Ovary (tissue), 9 donors: ENCODE data around the gene DCLRE1A. TPM values are rescaled to one million over a fixed set of nuclear protein-coding genes. Genes with fewer than 3 reads are reported as not detected.
"Not testable (repeated sequence)": the region's sequence is repeated elsewhere in the genome, so short reads cannot be mapped to it uniquely, and the experiment has no call there.

Experiments
- DNase-seq, 5 donors: peaks; one replicate each; pipeline ENCODE4 v3.0.0-alpha.2; 2019 to 2020
- H3K27ac ChIP-seq, 2 donors: fragments of 200-600 bp; one replicate each; pipeline versions ENCODE4 v1.5.1 to v1.8.0; 2019 to 2022
- H3K27me3 ChIP-seq: fragments of 200-600 bp; one replicate; pipeline ENCODE4 v1.8.0; 2022
- H3K36me3 ChIP-seq: fragments of 200-600 bp; sonication (generic); one replicate; pipeline ENCODE4 v1.5.1; 2019
- H3K4me1 ChIP-seq: one replicate; pipeline ENCODE4 v1.8.1; 2013; ENCODE audit warnings: mild to moderate bottlenecking, moderate library complexity; ENCODE audit not compliant: insufficient read depth
- H3K4me3 ChIP-seq: fragments of 200-600 bp; sonication (generic); one replicate; pipeline ENCODE4 v1.5.1; 2017
- H3K9me3 ChIP-seq, 2 donors: fragments of 200-600 bp in 1 of 2; sonication (generic) in 1 of 2; one replicate each; pipeline versions ENCODE4 v1.5.1 to v1.8.1; 2013 to 2019; ENCODE audit warnings: mild to moderate bottlenecking in 1 of 2, moderate library complexity in 1 of 2
- CTCF ChIP-seq, 3 donors: fragments of 450-650 bp in 2 of 3; fragments of 200-600 bp in 1 of 3; IDR thresholded peaks; one replicate each; pipeline versions ENCODE4 v1.5.1 to v1.8.0; 2016 to 2022; ENCODE audit warnings: antibody characterized with exemption in 3 of 3, mild to moderate bottlenecking in 1 of 3
- EP300 ChIP-seq: sonication (generic); formaldehyde crosslinking; IDR thresholded peaks from one replicate; pipeline ENCODE4 v1.6.1; 2017; ENCODE audit warnings: antibody characterized with exemption
- POLR2A ChIP-seq: fragments of 450-650 bp; IDR thresholded peaks from one replicate; pipeline ENCODE4 v1.6.1; 2017; ENCODE audit warnings: antibody characterized with exemption, mild to moderate bottlenecking, moderate library complexity
- WGBS, 3 donors: extraction: QIAGEN DNeasy Blood & Tissue Kit in 1 of 3; methylation state at CpG; one replicate each; pipeline versions ENCODE4 v1.1.5 to v1.1.7; 2013 to 2017; 5-methylcytosine and 5-hydroxymethylcytosine counted together
- intact Hi-C, 4 donors: fragments of 100-400 bp; cut with DNase I; formaldehyde crosslinking; loops; one replicate each; pipeline versions ENCODE4 v1.11.0 to v1.15.1; 2022 to 2023
- polyA plus RNA-seq, 2 donors: library from polyadenylated mRNA; stranded (reverse); fragments of 200-250 nt in 1 of 2; fragments of 350-450 nt in 1 of 2; fragmentation: Illumina TruSeq in 1 of 2; extraction: RNeasy Lipid Tissue Mini Kit (QIAGEN cat#74804) in 1 of 2; gene quantifications; one replicate each; pipeline ENCODE4 v1.2.3, GENCODE V29; 2013 to 2014
- total RNA-seq, 7 donors: library from RNA; depleted of rRNA in 2 of 7; stranded (reverse); fragments of >200 nt in 2 of 7; fragmentation: NEBNext Ultra II Directional in 3 of 7; extraction: Animal tissue kit (Norgen Biotek cat#: 25700) in 3 of 7; gene quantifications; one replicate each; pipeline versions ENCODE4 v1.1.0 to v1.2.4, GENCODE V29; 2016 to 2023
- donor health status: DM: no; HTN: no; CAD: no; lungs with moderate emphysema.
- donor health status: DM: no; HTN: no; CAD: no.
- donor health status: Bipolar disorder and iron deficiency.
- donor health status: DM: yes; HTN: yes; CAD: no.
- donor health status: DM: no; HTN: no; CAD: no.
- donor health status: DM: yes; HTN: yes; CAD: no.

Gene DCLRE1A
- total and polyA plus RNA-seq, 9 donors, result 3.4 to 8.0 (median 4.3) TPM

- peaks cover 5% of the 10 kb centered on the region for H3K4me1 ChIP-seq
- intact Hi-C loops, result no loop called here
- H3K9me3 ChIP-seq, result no peaks in the 10 kb centered on the region
- WGBS, 3 donors, result 90 to 94% (median 91%) methylated on average over 1 of the region's 1 CpG
- no peaks in the 10 kb centered on the region for H3K36me3 ChIP-seq
- no peak for DNase-seq
- H3K27me3 ChIP-seq, result no peaks in the 10 kb centered on the region
- H3K27ac ChIP-seq, result no peak overlapping the region
- no peak overlapping the region for H3K4me3 ChIP-seq
- no peak for TF ChIP-seq EP300
- no peak for TF ChIP-seq CTCF (IDR thresholded peaks at IDR 0.05)
- TF ChIP-seq POLR2A, result no peak
These were observed 11.7 kb downstream of the DCLRE1A start for GRCh38 chr10:113842171-113842570.

- DNase-seq, H3K4me1 ChIP-seq, H3K27me3 ChIP-seq, H3K4me3 ChIP-seq, intact Hi-C loops, H3K9me3 ChIP-seq, H3K36me3 ChIP-seq, H3K27ac ChIP-seq: not testable (repeated sequence)
- WGBS, 3 donors, result 91 to 94% (median 93%) methylated on average over 10 of the region's 10 CpGs
These were observed 25.3 kb downstream of the DCLRE1A start for GRCh38 chr10:113828567-113828966.

GRCh38 chr10:113825791-113826190 is 28.1 kb downstream of the DCLRE1A start:
- Histone ChIP-seq H3K36me3 (no peaks in the 10 kb centered on the region), H3K27ac (no peak overlapping the region), H3K4me1 (no peaks in the 10 kb centered on the region), H3K27me3 (no peaks in the 10 kb centered on the region), H3K4me3 (no peak overlapping the region), H3K9me3 (no peaks in the 10 kb centered on the region)
- TF ChIP-seq EP300, result no peak
- TF ChIP-seq POLR2A, result no peak
- TF ChIP-seq CTCF (IDR thresholded peaks at IDR 0.05), result no peak
- intact Hi-C loops, result no loop called here
- no peak for DNase-seq
- WGBS, 3 donors, result 26 to 44% (median 39%) methylated on average over 2 of the region's 2 CpGs

- 5 to 14% (median 6%) methylated on average over 4 of the region's 4 CpGs for WGBS, 3 donors
- Histone ChIP-seq H3K27me3 (no peaks in the 10 kb centered on the region), H3K27ac (no peak overlapping the region), H3K4me3 (no peak overlapping the region), H3K4me1 (no peaks in the 10 kb centered on the region), H3K9me3 (no peaks in the 10 kb centered on the region), H3K36me3 (no peaks in the 10 kb centered on the region)
- TF ChIP-seq CTCF (IDR thresholded peaks at IDR 0.05) (no peak), EP300 (no peak), POLR2A (no peak)
- intact Hi-C loops, result no loop called here
- no peak for DNase-seq
These were observed 30.5 kb downstream of the DCLRE1A start for GRCh38 chr10:113823389-113823788.

GRCh38 chr10:113822174-113822573 is 31.7 kb downstream of the DCLRE1A start:
- Histone ChIP-seq H3K27me3 (no peaks in the 10 kb centered on the region), H3K4me3 (no peak overlapping the region), H3K9me3 (no peaks in the 10 kb centered on the region), H3K27ac (no peak overlapping the region), H3K36me3 (no peaks in the 10 kb centered on the region), H3K4me1 (no peaks in the 10 kb centered on the region)
- intact Hi-C loops, result no loop called here
- no peak for TF ChIP-seq EP300
- no peak for TF ChIP-seq POLR2A
- no peak for TF ChIP-seq CTCF (IDR thresholded peaks at IDR 0.05)
- DNase-seq, result no peak
- WGBS, 3 donors, result 96 to 97% (median 96%) methylated on average over 7 of the region's 7 CpGs

GRCh38 chr10:113821306-113821705 is 32.6 kb downstream of the DCLRE1A start:
- H3K4me3 ChIP-seq, intact Hi-C loops, H3K4me1 ChIP-seq, H3K36me3 ChIP-seq, H3K27me3 ChIP-seq, H3K9me3 ChIP-seq, H3K27ac ChIP-seq, DNase-seq: not testable (repeated sequence)
- WGBS, 3 donors, result 51 to 88% (median 86%) methylated on average over 3 of the region's 3 CpGs
